GM12891 (cell line): ENCODE data around the gene VPS29.

Experiments used
- POLR2A ChIP-seq: IDR thresholded peaks from 2 replicates; pipeline ENCODE4 v1.6.1; 2011; ENCODE audit warnings: low read depth, low read length, control low read depth
- POLR2AphosphoS5 ChIP-seq: IDR thresholded peaks from 2 replicates; pipeline ENCODE4 v1.6.1; 2011; ENCODE audit warnings: low read depth, low read length, control low read depth
- SPI1 ChIP-seq: IDR thresholded peaks from 2 replicates; pipeline ENCODE4 v1.6.1; 2011; ENCODE audit warnings: low read depth, low read length, control low read depth
- TAF1 ChIP-seq: IDR thresholded peaks from 2 replicates; pipeline ENCODE4 v1.6.1; 2011; ENCODE audit warnings: low read depth, low read length, control low read depth

GRCh38 chr12:110475426-110475825, 26.5 kb downstream of the VPS29 start:
- TF ChIP-seq POLR2A (no peak), SPI1 (no peak), POLR2AphosphoS5 (no peak), TAF1 (no peak)
